GM23338 (cell line): ENCODE measurements around the gene HJURP. TPM values are rescaled to one million over a fixed set of nuclear protein-coding genes. Genes with fewer than 3 reads are reported as not detected.

ENCODE experiments used
- ATAC-seq: fragments of 200-7000 bp; cut with Tn5 transposase; 3 replicates; pipeline ENCODE4 v1.9.1; 2020
- DNase-seq: peaks from one replicate; pipeline ENCODE4 v3.0.0-alpha.2; 2015; ENCODE audit warnings: low spot score
- H2AFZ ChIP-seq: fragments of 200-600 bp; sonication (generic); 2 replicates; pipeline ENCODE4 v1.8.0; 2016; ENCODE audit warnings: antibody characterized with exemption, mild to moderate bottlenecking, moderate library complexity
- H3F3A ChIP-seq: fragments of 200-600 bp; sonication (generic); replicated peaks from 2 replicates; pipeline ENCODE4 v1.8.0; 2017; ENCODE audit warnings: antibody characterized with exemption, mixed run types, low read depth
- H3K27ac ChIP-seq: fragments of 200-600 bp; sonication (generic); 2 replicates; pipeline ENCODE4 v1.6.1; 2016; ENCODE audit warnings: low read depth
- H3K27me3 ChIP-seq: fragments of 200-600 bp; sonication (generic); 2 replicates; pipeline ENCODE4 v1.8.0; 2016; ENCODE audit warnings: mild to moderate bottlenecking, mixed run types, moderate library complexity; ENCODE audit not compliant: insufficient read depth
- H3K36me3 ChIP-seq: fragments of 200-600 bp; sonication (generic); 2 replicates; pipeline ENCODE4 v1.8.0; 2016; ENCODE audit warnings: mild to moderate bottlenecking; ENCODE audit not compliant: insufficient read depth
- H3K4me1 ChIP-seq: fragments of 200-600 bp; sonication (generic); 2 replicates; pipeline ENCODE4 v1.8.0; 2016; ENCODE audit warnings: mild to moderate bottlenecking, moderate library complexity; ENCODE audit not compliant: insufficient read depth
- H3K4me2 ChIP-seq: fragments of 200-600 bp; sonication (generic); 2 replicates; pipeline ENCODE4 v1.7.1; 2017; ENCODE audit warnings: mixed run types
- H3K4me3 ChIP-seq: fragments of 200-600 bp; sonication (generic); 2 replicates; pipeline ENCODE4 v1.6.1; 2016; ENCODE audit warnings: mixed run types
- H3K79me2 ChIP-seq: fragments of 200-600 bp; sonication (generic); replicated peaks from 2 replicates; pipeline ENCODE4 v1.8.0; 2017; ENCODE audit warnings: mild to moderate bottlenecking; ENCODE audit not compliant: insufficient read depth
- H3K9me2 ChIP-seq: fragments of 200-600 bp; sonication (generic); 2 replicates; pipeline ENCODE4 v1.8.0; 2017; ENCODE audit not compliant: insufficient read depth
- H4K20me1 ChIP-seq: fragments of 200-600 bp; sonication (generic); replicated peaks from 2 replicates; pipeline ENCODE4 v1.8.0; 2017; ENCODE audit warnings: mild to moderate bottlenecking; ENCODE audit not compliant: insufficient read depth
- H3K27ac Mint-ChIP-seq: 2 replicates; pipeline ENCODE4 v1.8.0; 2020; ENCODE audit warnings: inconsistent platforms, mild to moderate bottlenecking, moderate library complexity, mixed read lengths
- H3K27me3 Mint-ChIP-seq: 3 replicates; pipeline ENCODE4 v1.8.0; 2022; ENCODE audit warnings: low read depth, mild to moderate bottlenecking, moderate library complexity, mixed read lengths, inconsistent platforms; ENCODE audit not compliant: insufficient read depth, poor library complexity
- H3K36me3 Mint-ChIP-seq: 3 replicates; pipeline ENCODE4 v1.8.0; 2021; ENCODE audit warnings: low read depth, mild to moderate bottlenecking, inconsistent platforms, moderate library complexity, mixed read lengths
- H3K4me1 Mint-ChIP-seq: 3 replicates; pipeline ENCODE4 v1.8.0; 2020; ENCODE audit warnings: mild to moderate bottlenecking, inconsistent platforms, mixed read lengths
- H3K4me3 Mint-ChIP-seq: 3 replicates; pipeline ENCODE4 v1.8.0; 2021; ENCODE audit warnings: moderate library complexity, mild to moderate bottlenecking, inconsistent platforms, mixed read lengths
- H3K9me3 Mint-ChIP-seq: 3 replicates; pipeline ENCODE4 v1.8.0; 2020; ENCODE audit warnings: moderate library complexity, mild to moderate bottlenecking, inconsistent platforms, mixed read lengths
- CREB1 ChIP-seq: fragments of 250-450 bp; sonication (Bioruptor Pico); IDR thresholded peaks from 2 replicates; pipeline ENCODE4 v1.5.0; 2020; ENCODE audit warnings: low read depth, mild to moderate bottlenecking, moderate library complexity
- CTCF ChIP-seq, 2 experiments: fragments of 200-600 bp in 1 of 2; sonication (generic) in 1 of 2; conservative IDR thresholded peaks; 2 replicates each; pipeline versions ENCODE4 v1.5.1 to v1.6.1; 2016 to 2017; ENCODE audit warnings: antibody characterized with exemption in 2 of 2, low read depth in 2 of 2, mild to moderate bottlenecking in 2 of 2, moderate library complexity in 1 of 2
- JUNB ChIP-seq: IDR thresholded peaks from one replicate; pipeline ENCODE4 v1.6.1; 2016; ENCODE audit warnings: antibody characterized with exemption; ENCODE audit not compliant: unreplicated experiment
- NANOG ChIP-seq: IDR thresholded peaks from 2 replicates; pipeline ENCODE4 v1.6.1; 2016; ENCODE audit warnings: antibody characterized with exemption, borderline replicate concordance
- ZNF114 ChIP-seq: fragments of 250-450 bp; sonication (Bioruptor Pico); IDR thresholded peaks from 2 replicates; pipeline ENCODE4 v1.5.0; 2020; ENCODE audit warnings: mild to moderate bottlenecking, moderate library complexity
- ZNF462 ChIP-seq: fragments of 250-450 bp; sonication (Bioruptor Pico); IDR thresholded peaks from 2 replicates; pipeline ENCODE4 v1.5.0; 2020; ENCODE audit warnings: mild to moderate bottlenecking, moderate library complexity
- polyA plus RNA-seq: library from polyadenylated mRNA; unstranded; fragments of >200 nt; fragmentation: Nextera tagmentation; extraction: Ambion mirVana; gene quantifications from 2 replicates; pipeline ENCODE4 v1.2.1, GENCODE V29; 2016
- total RNA-seq: library from RNA; depleted of rRNA; stranded (reverse); fragments of >200 nt; shearing (Covaris generic); gene quantifications from 2 replicates; pipeline ENCODE4 v1.2.3, GENCODE V29; 2014
- TF ChIP-seq, protein P1 (sequence below): IDR thresholded peaks from one replicate; pipeline ENCODE4 v1.6.1; 2018; ENCODE audit warnings: antibody characterized with exemption; ENCODE audit not compliant: unreplicated experiment

The HJURP gene
- total and polyA plus RNA-seq, 2 experiments from 2014 or later = 42.9 to 49.2 TPM

DNA sequence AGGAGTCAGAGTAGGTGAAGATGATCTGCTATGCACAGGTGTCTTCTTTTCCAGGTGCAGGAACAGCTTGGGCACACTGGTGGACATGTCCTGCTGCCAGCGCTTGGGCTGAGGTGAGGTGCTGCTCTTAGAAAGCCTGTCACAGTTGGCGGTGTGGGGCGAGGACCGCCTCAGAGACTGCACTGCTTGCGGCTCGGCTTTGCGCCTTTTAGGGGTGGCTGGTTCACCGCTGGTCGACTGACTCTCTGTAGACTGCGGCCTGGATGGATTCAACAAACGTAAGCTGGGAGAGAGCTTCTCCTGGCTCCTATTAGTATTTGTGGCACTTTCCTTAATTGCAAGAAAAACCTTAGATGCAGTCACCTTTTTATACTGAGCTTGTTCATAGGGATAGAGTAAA, 12.1 kb upstream of the HJURP start (continued):
- no peak for TF ChIP-seq JUNB
- TF ChIP-seq, protein P1, sequence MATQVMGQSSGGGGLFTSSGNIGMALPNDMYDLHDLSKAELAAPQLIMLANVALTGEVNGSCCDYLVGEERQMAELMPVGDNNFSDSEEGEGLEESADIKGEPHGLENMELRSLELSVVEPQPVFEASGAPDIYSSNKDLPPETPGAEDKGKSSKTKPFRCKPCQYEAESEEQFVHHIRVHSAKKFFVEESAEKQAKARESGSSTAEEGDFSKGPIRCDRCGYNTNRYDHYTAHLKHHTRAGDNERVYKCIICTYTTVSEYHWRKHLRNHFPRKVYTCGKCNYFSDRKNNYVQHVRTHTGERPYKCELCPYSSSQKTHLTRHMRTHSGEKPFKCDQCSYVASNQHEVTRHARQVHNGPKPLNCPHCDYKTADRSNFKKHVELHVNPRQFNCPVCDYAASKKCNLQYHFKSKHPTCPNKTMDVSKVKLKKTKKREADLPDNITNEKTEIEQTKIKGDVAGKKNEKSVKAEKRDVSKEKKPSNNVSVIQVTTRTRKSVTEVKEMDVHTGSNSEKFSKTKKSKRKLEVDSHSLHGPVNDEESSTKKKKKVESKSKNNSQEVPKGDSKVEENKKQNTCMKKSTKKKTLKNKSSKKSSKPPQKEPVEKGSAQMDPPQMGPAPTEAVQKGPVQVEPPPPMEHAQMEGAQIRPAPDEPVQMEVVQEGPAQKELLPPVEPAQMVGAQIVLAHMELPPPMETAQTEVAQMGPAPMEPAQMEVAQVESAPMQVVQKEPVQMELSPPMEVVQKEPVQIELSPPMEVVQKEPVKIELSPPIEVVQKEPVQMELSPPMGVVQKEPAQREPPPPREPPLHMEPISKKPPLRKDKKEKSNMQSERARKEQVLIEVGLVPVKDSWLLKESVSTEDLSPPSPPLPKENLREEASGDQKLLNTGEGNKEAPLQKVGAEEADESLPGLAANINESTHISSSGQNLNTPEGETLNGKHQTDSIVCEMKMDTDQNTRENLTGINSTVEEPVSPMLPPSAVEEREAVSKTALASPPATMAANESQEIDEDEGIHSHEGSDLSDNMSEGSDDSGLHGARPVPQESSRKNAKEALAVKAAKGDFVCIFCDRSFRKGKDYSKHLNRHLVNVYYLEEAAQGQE = no peak
- TF ChIP-seq ZNF114 (CRISPR knock-in tag) = no peak
- TF ChIP-seq CREB1 (CRISPR knock-in tag) = no peak
- TF ChIP-seq NANOG = no peak

- H3F3A ChIP-seq = no peaks in the 10 kb centered on the region
- ATAC-seq (peak; percentile 52; the same call in 2 of the 3 replicates), DNase-seq (peak; percentile 71)
- H3K36me3 ChIP-seq = no peaks in the 10 kb centered on the region
- peaks cover 14% of the 10 kb centered on the region for H3K4me1 Mint-ChIP-seq
- no peak overlapping the region for H3K27ac ChIP-seq
- H4K20me1 ChIP-seq = no peaks in the 10 kb centered on the region; the same call in 1 of the 2 replicates
- peaks cover 17% of the 10 kb centered on the region; the same call in 2 of the 3 replicates for H3K9me3 Mint-ChIP-seq
- H3K4me3 Mint-ChIP-seq = no peak overlapping the region
- peaks cover 6% of the 10 kb centered on the region for H3K4me1 ChIP-seq
- H3K79me2 ChIP-seq = peaks cover 17% of the 10 kb centered on the region
- H3K36me3 Mint-ChIP-seq = peaks cover 34% of the 10 kb centered on the region
- H3K9me2 ChIP-seq = 0 out of 2 replicates have a peak, but pooled peaks cover 5% of the 10 kb centered on the region
- peak overlapping the region; percentile 12; the same call in 1 of the 2 replicates for H3K4me2 ChIP-seq
- no peak overlapping the region for H2AFZ ChIP-seq
- TF ChIP-seq, protein P1 = no peak
- TF ChIP-seq ZNF462 (no peak), CTCF (conservative IDR thresholded peaks at IDR 0.05; ENCODE audit: low read depth in 2 of 2) (peak; percentile 39 to 63), ZNF114 (CRISPR knock-in tag) (no peak)
- no peak overlapping the region for H3K4me3 ChIP-seq
- H3K27me3 ChIP-seq = peaks cover 2% of the 10 kb centered on the region; the same call in 1 of the 2 replicates
- H3K27me3 Mint-ChIP-seq = peaks cover 7% of the 10 kb centered on the region
- H3K27ac Mint-ChIP-seq = no peak overlapping the region
These were observed 11.5 kb upstream of the HJURP start for GRCh38 chr2:233865838-233866237.
